ENCODE measurements around the gene AMH. TPM values are rescaled to one million over a fixed set of nuclear protein-coding genes. Genes with fewer than 3 reads are reported as not detected.

The AMH gene
- total and polyA plus RNA-seq, 9 donors, result 0.80 to 12.0 (median 1.3) TPM; not detected in 1

GRCh38 chr19:2230807-2231533 is 18.2 kb upstream of the AMH start:
- Histone ChIP-seq H3K36me3 (no peaks in the 10 kb centered on the region), H3K9me3 (no peaks in the 10 kb centered on the region), H3K4me3 (no peak overlapping the region), H3K27me3 (no peaks in the 10 kb centered on the region), H3K27ac (no peak overlapping the region), H3K4me1 (ENCODE audit: insufficient read depth) (peaks cover 2% of the 10 kb centered on the region)
- intact Hi-C loops (cut with DNase I), result loop anchor here in 2 of 4 donors (5.0 to 10.0 kb wide), 2 partner anchors 64 to 66 kb away; partner anchors contain the start of gene DOT1L (in 1 of the 2)
- WGBS, 3 donors, result 43 to 68% (median 53%) methylated on average over 11 to 12 of the region's 12 CpGs
- no peak for DNase-seq
- TF ChIP-seq CTCF (IDR thresholded peaks at IDR 0.05), result no peak
- TF ChIP-seq EP300 (IDR thresholded peaks at IDR 0.05), result no peak
- no peak for TF ChIP-seq POLR2A (IDR thresholded peaks at IDR 0.05)

GRCh38 chr19:2231621-2232221 is 17.4 kb upstream of the AMH start:
- intact Hi-C loops (cut with DNase I), result loop anchor here in 2 of 4 donors (5.0 to 10.0 kb wide), 2 partner anchors 64 to 67 kb away; partner anchors contain the start of gene DOT1L (in 1 of the 2)
- Histone ChIP-seq H3K4me1 (ENCODE audit: insufficient read depth) (peaks cover 2% of the 10 kb centered on the region), H3K4me3 (no peak overlapping the region), H3K9me3 (no peaks in the 10 kb centered on the region), H3K27ac (no peak overlapping the region), H3K27me3 (no peaks in the 10 kb centered on the region), H3K36me3 (no peaks in the 10 kb centered on the region)
- TF ChIP-seq EP300 (IDR thresholded peaks at IDR 0.05) (no peak), CTCF (IDR thresholded peaks at IDR 0.05) (no peak), POLR2A (IDR thresholded peaks at IDR 0.05) (no peak)
- DNase-seq, result no peak
- 74 to 80% (median 78%) methylated on average over 20 to 21 of the region's 21 CpGs for WGBS, 3 donors

GRCh38 chr19:2232286-2233151 is 16.6 kb upstream of the AMH start:
- Histone ChIP-seq H3K27ac (no peak overlapping the region), H3K4me3 (no peak overlapping the region), H3K4me1 (ENCODE audit: insufficient read depth) (peaks cover 4% of the 10 kb centered on the region), H3K9me3 (no peaks in the 10 kb centered on the region), H3K27me3 (no peaks in the 10 kb centered on the region), H3K36me3 (no peaks in the 10 kb centered on the region)
- WGBS, 3 donors, result 66 to 73% (median 71%) methylated on average over 30 of the region's 30 CpGs
- intact Hi-C loops (cut with DNase I), result loop anchor here in 2 of 4 donors (5.0 to 10.0 kb wide), 2 partner anchors 65 to 68 kb away; partner anchors contain the start of gene DOT1L (in 1 of the 2)
- DNase-seq, result no peak
- no peak for TF ChIP-seq POLR2A (IDR thresholded peaks at IDR 0.05)
- TF ChIP-seq EP300 (IDR thresholded peaks at IDR 0.05), result no peak
- TF ChIP-seq CTCF (IDR thresholded peaks at IDR 0.05), result no peak

All from ovary (tissue), 9 donors.